Measurements from ENCODE around the gene HES1. TPM values are rescaled to one million over a fixed set of nuclear protein-coding genes. Genes with fewer than 3 reads are reported as not detected.

The HES1 gene
- total and polyA plus RNA-seq, 4 donors, result 16.5 to 70.6 (median 27.5) TPM

- TF ChIP-seq CTCF (IDR thresholded peaks at IDR 0.05; ENCODE audit: control extremely low read depth, extremely low read depth), result no peak
- 90 to 94% methylated on average over 7 of the region's 7 CpGs for WGBS, 2 donors
- Histone ChIP-seq H3K36me3 (ENCODE audit: control insufficient read depth in 4 of 4, insufficient read depth in 4 of 4, low read length in 4 of 4) (no peaks in the 10 kb centered on the region), H3K9me3 (ENCODE audit: control insufficient read depth in 4 of 4, insufficient read depth in 3 of 4, low read length in 3 of 4) (no peaks in the 10 kb centered on the region), H3K27ac (ENCODE audit: low read depth in 1 of 2, low read length in 1 of 2) (no peak overlapping the region), H3K27me3 (ENCODE audit: control insufficient read depth in 3 of 3, insufficient read depth in 3 of 3, low read length in 2 of 3) (no peaks in the 10 kb centered on the region), H3K4me1 (ENCODE audit: control insufficient read depth in 5 of 5, insufficient read depth in 5 of 5, low read length in 5 of 5) (peaks cover 0 to 7% (median 2%) of the 10 kb centered on the region in 5 donors), H3K4me3 (no peak overlapping the region), H3K9ac (ENCODE audit: insufficient read depth in 1 of 2, low read length in 2 of 2) (no peak overlapping the region)
- DNase-seq (no peak), ATAC-seq (ENCODE audit: insufficient read depth, low FRiP score) (no peak)
Measured at GRCh38 chr3:194103505-194103904, 32.4 kb upstream of the HES1 start.

- peaks cover 0 to 8% (median 2%) of the 10 kb centered on the region in 5 donors for H3K4me1 ChIP-seq (ENCODE audit: control insufficient read depth in 5 of 5, insufficient read depth in 5 of 5, low read length in 5 of 5)
- no peak for TF ChIP-seq CTCF (IDR thresholded peaks at IDR 0.05; ENCODE audit: control extremely low read depth, extremely low read depth)
- no peaks in the 10 kb centered on the region for H3K9me3 ChIP-seq (ENCODE audit: control insufficient read depth in 4 of 4, insufficient read depth in 3 of 4, low read length in 3 of 4)
- no peaks in the 10 kb centered on the region for H3K36me3 ChIP-seq (ENCODE audit: control insufficient read depth in 4 of 4, insufficient read depth in 4 of 4, low read length in 4 of 4)
- WGBS, 2 donors, result 64 to 79% methylated on average over 12 of the region's 12 CpGs
- DNase-seq (no peak), ATAC-seq (ENCODE audit: insufficient read depth, low FRiP score) (no peak)
- H3K4me3 ChIP-seq, result no peak overlapping the region
- H3K27ac ChIP-seq (ENCODE audit: low read depth in 1 of 2, low read length in 1 of 2), result no peak overlapping the region
- no peaks in the 10 kb centered on the region for H3K27me3 ChIP-seq (ENCODE audit: control insufficient read depth in 3 of 3, insufficient read depth in 3 of 3, low read length in 2 of 3)
- H3K9ac ChIP-seq (ENCODE audit: insufficient read depth in 1 of 2, low read length in 2 of 2), result no peak overlapping the region
Measured at GRCh38 chr3:194103983-194104751, 31.8 kb upstream of the HES1 start.

GRCh38 chr3:194105292-194105691 lies 30.7 kb upstream of the HES1 start:
- H3K9ac ChIP-seq (ENCODE audit: insufficient read depth in 1 of 2, low read length in 2 of 2), result no peak overlapping the region

More at GRCh38 chr3:194105292-194105691, 30.7 kb upstream of the HES1 start:
- Histone ChIP-seq H3K4me1 (ENCODE audit: control insufficient read depth in 5 of 5, insufficient read depth in 5 of 5, low read length in 5 of 5) (peaks cover 0 to 11% (median 2%) of the 10 kb centered on the region in 5 donors), H3K9me3 (ENCODE audit: control insufficient read depth in 4 of 4, insufficient read depth in 3 of 4, low read length in 3 of 4) (no peaks in the 10 kb centered on the region), H3K36me3 (ENCODE audit: control insufficient read depth in 4 of 4, insufficient read depth in 4 of 4, low read length in 4 of 4) (no peaks in the 10 kb centered on the region), H3K27me3 (ENCODE audit: control insufficient read depth in 3 of 3, insufficient read depth in 3 of 3, low read length in 2 of 3) (no peaks in the 10 kb centered on the region), H3K4me3 (no peak overlapping the region), H3K27ac (ENCODE audit: low read depth in 1 of 2, low read length in 1 of 2) (no peak overlapping the region)
- ATAC-seq (ENCODE audit: insufficient read depth, low FRiP score), result no peak
- peak in 1 of 3 donors; percentile 46 for DNase-seq
- no peak for TF ChIP-seq CTCF (IDR thresholded peaks at IDR 0.05; ENCODE audit: control extremely low read depth, extremely low read depth)
- WGBS, 2 donors, result 69 to 71% methylated on average over 9 of the region's 9 CpGs
